HG02840 (cell line): ENCODE results near the gene TMEM151B.

Source experiments
- ATAC-seq: cut with Tn5 transposase; IDR thresholded peaks from one replicate; pipeline ENCODE4 v1.9.1; 2021; ENCODE audit warnings: mild to moderate bottlenecking, moderate library complexity, moderate number of reproducible peaks; ENCODE audit not compliant: unreplicated experiment, low FRiP score

The TMEM151B gene

DNA sequence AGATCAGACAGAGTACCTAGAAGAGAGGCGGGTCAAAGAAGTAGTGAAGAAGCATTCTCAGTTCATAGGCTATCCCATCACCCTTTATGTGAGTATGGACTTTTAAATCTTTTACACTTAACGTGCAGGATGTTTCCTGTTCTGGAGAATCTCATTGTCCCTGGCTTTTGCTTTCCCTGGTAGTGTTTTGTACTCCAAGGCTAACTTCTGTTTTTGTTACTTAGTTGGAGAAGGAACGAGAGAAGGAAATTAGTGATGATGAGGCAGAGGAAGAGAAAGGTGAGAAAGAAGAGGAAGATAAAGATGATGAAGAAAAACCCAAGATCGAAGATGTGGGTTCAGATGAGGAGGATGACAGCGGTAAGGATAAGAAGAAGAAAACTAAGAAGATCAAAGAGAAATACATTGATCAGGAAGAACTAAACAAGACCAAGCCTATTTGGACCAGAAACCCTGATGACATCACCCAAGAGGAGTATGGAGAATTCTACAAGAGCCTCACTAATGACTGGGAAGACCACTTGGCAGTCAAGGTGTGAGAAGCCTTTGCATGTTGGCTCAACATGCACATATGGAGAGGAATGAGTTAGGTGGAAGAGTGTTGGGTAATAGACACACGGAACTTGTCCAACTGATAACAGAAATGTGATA, 20.1 kb upstream of the TMEM151B start:
- ATAC-seq, result no peak

- ATAC-seq, result no peak
Observed at GRCh38 chr6:44250718-44251123, 19.5 kb upstream of the TMEM151B start.

DNA sequence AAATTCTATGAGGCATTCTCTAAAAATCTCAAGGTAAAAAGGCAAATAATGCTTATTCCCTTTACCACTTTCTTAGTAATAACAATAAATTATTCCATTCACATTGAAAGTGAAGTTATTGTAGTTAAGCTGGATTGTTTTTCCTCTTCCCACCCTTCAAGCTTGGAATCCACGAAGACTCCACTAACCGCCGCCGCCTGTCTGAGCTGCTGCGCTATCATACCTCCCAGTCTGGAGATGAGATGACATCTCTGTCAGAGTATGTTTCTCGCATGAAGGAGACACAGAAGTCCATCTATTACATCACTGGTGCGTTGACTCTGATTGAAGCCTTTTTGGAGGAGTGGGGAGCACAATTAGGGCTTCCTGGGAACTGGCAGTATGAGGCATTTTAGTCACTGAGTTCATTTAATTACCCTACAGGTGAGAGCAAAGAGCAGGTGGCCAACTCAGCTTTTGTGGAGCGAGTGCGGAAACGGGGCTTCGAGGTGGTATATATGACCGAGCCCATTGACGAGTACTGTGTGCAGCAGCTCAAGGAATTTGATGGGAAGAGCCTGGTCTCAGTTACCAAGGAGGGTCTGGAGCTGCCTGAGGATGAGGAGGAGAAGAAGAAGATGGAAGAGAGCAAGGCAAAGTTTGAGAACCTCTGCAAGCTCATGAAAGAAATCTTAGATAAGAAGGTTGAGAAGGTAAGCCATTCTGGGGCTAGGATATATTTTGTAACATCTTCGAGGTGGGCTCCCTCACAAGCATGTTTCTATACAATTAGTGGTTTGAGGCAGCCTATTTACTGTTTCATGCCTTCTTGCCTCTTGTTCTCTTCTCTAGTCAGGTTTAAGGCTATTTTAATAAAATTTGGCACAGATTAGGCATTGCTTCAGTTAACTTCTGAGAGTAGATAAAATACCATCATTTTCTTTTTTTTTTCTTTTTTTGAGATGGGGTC, 18.4 kb upstream of the TMEM151B start:
- ATAC-seq, result no peak

DNA sequence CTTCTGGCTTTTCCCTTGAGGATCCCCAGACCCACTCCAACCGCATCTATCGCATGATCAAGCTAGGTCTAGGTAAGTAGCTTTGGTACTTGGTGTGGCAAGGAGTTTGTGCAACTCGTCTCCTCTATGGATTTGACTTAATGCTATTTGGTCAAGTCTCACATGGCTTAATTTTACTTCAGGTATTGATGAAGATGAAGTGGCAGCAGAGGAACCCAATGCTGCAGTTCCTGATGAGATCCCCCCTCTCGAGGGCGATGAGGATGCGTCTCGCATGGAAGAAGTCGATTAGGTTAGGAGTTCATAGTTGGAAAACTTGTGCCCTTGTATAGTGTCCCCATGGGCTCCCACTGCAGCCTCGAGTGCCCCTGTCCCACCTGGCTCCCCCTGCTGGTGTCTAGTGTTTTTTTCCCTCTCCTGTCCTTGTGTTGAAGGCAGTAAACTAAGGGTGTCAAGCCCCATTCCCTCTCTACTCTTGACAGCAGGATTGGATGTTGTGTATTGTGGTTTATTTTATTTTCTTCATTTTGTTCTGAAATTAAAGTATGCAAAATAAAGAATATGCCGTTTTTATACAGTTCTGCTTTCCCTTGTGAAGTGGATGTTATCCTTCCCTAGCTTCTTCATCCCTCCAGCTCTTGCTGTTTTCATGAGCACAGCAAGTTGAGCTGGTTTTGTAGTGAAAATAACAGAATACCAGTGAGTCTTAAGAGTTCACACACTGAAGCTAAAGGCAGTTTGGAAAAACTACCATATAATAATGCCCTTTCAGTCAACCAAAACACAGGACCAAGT, 16.7 kb upstream of the TMEM151B start:
- ATAC-seq, result no peak

- ATAC-seq, result no peak
Observed at GRCh38 chr6:44254191-44255104, 15.8 kb upstream of the TMEM151B start.

- ATAC-seq, result no peak
Observed at GRCh38 chr6:44255105-44255808, 15.0 kb upstream of the TMEM151B start.

GRCh38 chr6:44255871-44256774, 14.1 kb upstream of the TMEM151B start:
- ATAC-seq, result no peak

DNA sequence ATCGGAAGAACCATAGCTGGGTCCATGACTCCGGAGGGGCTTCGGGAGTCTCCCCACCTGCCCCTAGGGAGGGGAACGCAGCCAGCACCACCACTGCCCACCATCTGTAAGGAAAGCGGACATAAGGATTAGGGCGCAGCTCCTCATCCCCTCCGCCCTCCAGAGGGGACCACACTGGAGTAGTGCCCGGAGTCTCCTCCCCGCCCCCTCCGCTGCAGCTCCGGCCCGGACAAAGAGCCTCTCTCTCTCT, 13.6 kb upstream of the TMEM151B start:
- ATAC-seq, result no peak

GRCh38 chr6:44257025-44257752, 13.1 kb upstream of the TMEM151B start, which contains the start of gene SLC35B2:
Gene SLC35B2 (minus strand): TSS chr6:44257528. CDS start chr6:44257410, 118 bp downstream.
- peak; percentile 43 for ATAC-seq

DNA sequence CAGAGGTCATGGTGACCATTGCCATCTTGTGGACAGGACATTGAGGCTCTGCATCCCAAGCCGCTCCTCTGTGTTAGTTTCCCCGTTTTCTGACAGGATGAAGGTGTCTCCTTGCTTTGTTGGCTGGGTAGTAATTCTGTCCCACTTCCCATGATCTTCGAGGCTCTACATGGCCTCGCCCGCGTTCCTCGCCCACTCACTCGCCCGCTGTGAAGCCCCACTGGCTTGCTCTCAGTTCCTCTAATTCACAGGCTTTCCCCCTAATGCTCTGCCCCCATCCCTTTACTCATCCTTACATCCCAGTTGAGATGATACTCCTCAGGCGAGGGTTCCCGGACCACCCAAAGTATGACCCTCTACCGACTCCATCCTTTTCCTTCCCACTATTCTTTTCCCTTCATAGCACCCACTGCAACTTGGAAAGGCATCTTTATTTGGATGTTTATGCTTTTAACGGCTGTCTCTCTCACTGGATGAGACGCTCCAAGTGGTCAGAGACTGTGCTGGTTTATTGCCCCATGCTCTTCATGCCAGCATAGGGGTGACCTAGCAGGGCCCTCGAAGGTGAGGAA, 12.4 kb upstream of the TMEM151B start:
- peak; percentile 16 for ATAC-seq

GRCh38 chr6:44258325-44258863, 11.9 kb upstream of the TMEM151B start:
- ATAC-seq, result no peak

- ATAC-seq, result no peak
Observed at GRCh38 chr6:44258921-44259320, 11.3 kb upstream of the TMEM151B start.

DNA sequence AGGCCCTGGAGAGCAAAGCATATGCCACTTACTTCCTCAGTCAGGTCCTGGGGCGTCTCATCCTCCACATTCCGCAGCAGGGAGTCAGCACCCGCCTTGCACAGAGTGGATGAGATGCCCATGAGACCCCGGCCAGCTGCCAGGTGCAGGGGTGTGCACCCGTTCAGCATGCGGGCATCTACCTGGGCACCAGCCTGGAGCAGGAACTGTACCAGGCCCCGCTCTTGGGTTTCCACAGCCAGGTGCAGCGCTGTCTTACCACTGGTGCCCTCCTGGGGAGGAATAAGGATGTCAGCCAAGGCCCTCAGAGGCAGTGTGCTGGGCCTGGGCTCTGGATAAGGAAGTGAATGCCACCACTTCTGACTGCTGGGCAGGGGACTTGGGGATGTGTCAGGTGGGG, 10.2 kb upstream of the TMEM151B start:
- ATAC-seq, result no peak

DNA sequence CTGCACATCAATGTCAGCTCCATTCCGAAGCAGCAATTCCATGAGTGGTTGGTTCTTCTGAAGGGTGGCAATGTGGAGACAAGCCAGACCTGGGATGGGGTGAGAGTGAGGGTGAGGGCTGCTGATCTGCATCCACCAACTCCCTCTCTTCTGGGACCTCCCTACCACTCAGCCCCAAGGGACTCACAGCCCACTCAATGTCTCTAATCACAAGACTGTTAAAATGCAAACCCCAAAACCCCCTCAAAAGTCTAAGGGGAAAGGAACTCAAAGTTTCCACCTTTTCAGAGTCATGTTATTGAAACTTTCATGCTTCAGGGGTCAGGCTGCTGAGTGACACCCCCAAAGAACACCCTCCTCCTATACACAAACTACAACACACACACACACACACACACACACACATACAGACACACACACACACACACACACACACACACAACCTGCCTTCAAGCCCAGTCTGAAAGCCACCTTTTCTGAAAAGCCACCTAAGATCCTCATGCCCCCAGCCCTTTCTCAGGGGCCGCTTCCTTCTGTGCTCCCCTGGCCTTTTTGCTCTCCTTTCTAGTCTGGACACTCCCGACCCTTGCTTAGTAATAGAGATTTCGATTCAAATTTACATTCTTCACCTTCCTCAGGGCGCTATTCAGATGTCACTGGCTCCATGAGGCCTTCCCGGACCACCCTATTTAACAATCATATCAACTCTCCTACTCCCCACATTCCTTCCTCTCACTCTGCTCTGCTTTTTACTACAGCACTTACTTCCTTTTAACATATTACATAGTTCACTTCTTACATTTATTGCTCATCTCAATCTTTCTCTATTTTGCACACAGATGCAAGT, 9.6 kb upstream of the TMEM151B start:
- ATAC-seq, result no peak

GRCh38 chr6:44261581-44261980, 8.7 kb upstream of the TMEM151B start:
- no peak for ATAC-seq
